ENCODE results near the gene USP40. TPM values are rescaled to one million over a fixed set of nuclear protein-coding genes. Genes with fewer than 3 reads are reported as not detected.

USP40 gene
- total RNA-seq, 1 experiment from 2014 or later = 22.1 TPM

GRCh38 chr2:233444501-233444900 is 122.1 kb downstream of the USP40 start:
- DNase-seq (ENCODE audit: low read depth) = no peak

DNA sequence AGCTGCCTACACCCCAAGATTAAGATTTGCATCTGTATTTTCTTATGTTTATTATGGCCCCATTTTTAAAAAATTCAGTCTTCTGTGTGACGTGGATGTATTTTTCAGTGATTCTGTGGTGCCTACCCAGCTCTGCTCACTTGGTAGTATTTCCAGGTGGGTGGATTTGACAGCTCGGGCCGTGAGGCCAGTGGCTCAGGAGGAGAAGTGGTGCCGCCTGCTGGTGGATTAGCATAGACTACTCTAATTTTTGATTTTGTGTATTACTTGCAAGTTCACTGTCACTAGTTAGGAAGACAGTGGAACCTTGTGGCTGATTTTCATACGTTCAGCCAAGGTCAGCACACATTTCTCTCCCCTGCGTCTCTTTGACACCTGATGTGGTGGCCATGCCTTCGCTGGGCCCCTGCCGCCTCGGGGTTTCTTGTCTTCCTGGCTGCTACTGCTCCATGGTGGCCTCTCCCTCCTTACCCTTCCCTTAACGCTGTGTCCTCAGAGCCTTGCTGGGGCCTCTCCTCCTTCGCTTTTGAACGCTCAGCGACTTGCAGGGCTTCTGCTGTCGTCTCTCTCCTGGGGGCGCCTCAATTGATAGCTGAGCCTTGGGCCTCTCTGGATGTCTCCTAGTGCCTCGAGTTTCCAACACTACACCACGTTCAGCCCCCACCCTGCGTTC is 122.9 kb downstream of the USP40 start:
- DNase-seq (ENCODE audit: low read depth) = peak; percentile 80

DNA sequence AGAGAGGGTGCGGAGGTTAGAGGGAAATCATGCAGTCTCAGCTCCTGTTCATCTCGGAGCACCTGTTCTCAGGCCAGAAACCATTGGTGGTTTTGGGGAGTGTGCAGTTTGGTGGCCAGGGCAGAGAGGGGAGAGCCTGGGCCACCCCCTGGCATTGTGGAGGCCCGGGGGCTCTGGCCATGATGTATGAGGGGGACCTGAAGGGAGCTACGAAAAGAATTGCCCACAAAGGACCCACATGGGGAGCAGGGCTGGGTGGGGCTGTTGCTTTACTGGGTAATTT is 124.6 kb downstream of the USP40 start:
- no peak for DNase-seq (ENCODE audit: low read depth)

- no peak for DNase-seq (ENCODE audit: low read depth)
Observed at GRCh38 chr2:233441161-233442027, 125.2 kb downstream of the USP40 start.

- DNase-seq (ENCODE audit: low read depth) = no peak
Observed at GRCh38 chr2:233440714-233441113, 125.9 kb downstream of the USP40 start.

GRCh38 chr2:233440314-233440713 is 126.3 kb downstream of the USP40 start:
- no peak for DNase-seq (ENCODE audit: low read depth)

GRCh38 chr2:233439191-233439590 is 127.4 kb downstream of the USP40 start:
- DNase-seq (ENCODE audit: low read depth) = no peak

GRCh38 chr2:233438573-233439147 is 127.9 kb downstream of the USP40 start:
- DNase-seq (ENCODE audit: low read depth) = no peak

GRCh38 chr2:233437439-233437955 is 129.1 kb downstream of the USP40 start:
- DNase-seq (ENCODE audit: low read depth) = no peak

DNA sequence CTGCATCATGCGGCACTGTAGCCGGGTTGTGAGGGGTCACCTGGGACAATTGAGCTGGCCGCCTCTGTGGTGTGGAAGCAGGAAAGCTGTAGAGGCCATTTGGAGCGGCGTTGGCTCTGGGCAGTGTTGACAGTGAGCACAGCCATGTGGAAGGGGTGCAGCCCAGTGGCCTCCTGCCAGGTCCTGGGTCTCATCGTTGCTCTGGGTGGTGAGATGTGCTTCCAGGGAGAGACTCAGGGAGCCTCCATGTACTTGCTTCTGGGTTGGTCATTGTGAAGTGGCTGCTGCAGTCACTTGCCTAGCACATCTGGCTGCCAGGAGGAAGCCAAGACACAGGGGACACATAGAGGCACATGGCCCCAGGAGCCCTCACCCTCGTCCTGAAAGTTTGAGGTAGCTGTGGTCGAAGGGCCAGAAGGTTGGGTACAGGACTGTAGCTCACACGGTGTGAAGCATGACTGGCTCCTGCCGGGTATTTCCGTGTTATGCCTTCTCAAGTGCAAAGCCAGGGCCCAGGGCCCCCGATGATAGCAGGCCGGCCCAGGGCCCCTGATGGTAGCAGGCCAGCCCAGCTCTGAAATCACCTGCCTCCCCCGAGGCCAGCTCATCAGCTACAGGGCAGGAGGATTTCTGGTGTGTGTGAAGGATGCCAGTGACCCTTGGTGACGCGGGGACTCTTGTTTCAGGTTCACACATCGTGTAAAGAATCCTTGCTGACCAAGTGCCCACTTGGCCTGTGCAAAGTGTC is 129.7 kb downstream of the USP40 start:
- DNase-seq (ENCODE audit: low read depth) = no peak

- DNase-seq (ENCODE audit: low read depth) = no peak
Observed at GRCh38 chr2:233436191-233436581, 130.4 kb downstream of the USP40 start.

- DNase-seq (ENCODE audit: low read depth) = no peak
Observed at GRCh38 chr2:233435436-233436190, 131.0 kb downstream of the USP40 start.

GRCh38 chr2:233434666-233435330 is 131.8 kb downstream of the USP40 start:
- DNase-seq (ENCODE audit: low read depth) = no peak

- DNase-seq (ENCODE audit: low read depth) = no peak
Observed at GRCh38 chr2:233433794-233434193, 132.8 kb downstream of the USP40 start.

DNA sequence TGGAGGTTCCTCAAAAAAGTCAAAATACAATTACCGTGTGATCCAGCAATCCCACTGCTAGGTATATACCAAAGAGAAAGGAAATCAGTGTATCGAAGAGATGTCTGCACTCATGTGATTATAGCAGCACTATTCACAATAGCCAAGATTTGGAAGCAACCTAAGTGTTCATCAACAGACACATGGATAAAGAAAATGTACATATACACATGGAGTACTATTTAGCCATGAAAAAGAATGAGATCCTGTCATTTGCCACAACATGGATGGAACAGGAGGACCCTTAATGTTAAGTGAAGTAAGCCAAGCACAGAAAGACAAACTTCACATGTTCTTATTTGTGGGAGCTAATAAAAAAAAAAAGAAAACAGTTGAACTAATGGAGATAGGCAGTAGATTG is 133.6 kb downstream of the USP40 start:
- no peak for DNase-seq (ENCODE audit: low read depth)

DNA sequence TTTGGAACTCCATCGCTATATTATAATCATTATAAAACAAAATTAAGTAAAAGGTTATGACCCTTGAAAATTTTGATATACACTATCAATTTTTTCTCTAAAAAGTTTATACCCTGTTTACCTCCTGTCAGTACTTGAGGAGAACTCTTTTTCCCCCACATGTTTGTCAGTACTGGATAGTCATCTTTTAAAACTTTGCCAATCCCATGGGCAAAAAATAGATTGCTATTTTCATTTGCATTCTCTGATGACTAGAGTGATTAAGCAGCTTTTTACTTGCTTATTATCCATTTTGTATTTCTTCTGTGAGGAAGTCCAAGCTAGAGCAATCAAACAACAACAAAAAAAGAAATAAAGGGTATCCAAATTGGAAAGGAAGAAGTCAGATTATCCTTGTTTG is 135.9 kb downstream of the USP40 start:
- no peak for DNase-seq (ENCODE audit: low read depth)

DNA sequence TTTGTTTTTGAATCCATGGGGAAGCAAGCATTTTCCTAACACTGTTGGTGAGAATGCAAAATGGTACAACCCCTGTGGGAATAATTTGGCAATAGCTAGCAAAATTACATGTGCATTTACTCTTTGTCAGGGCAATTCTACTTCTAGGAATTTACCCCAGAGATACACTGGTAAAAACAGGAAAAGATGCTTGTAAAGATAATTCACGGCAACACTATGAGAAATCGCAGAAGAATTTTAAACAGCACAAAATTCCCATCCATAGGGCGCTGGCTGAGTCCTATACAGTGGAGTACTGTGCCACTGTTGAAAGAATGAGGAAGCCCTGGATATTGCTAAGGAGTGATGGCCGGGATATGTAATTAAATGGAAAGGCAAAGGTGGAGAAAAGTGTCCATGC is 136.5 kb downstream of the USP40 start:
- peak; percentile 43 for DNase-seq (ENCODE audit: low read depth)

DNA sequence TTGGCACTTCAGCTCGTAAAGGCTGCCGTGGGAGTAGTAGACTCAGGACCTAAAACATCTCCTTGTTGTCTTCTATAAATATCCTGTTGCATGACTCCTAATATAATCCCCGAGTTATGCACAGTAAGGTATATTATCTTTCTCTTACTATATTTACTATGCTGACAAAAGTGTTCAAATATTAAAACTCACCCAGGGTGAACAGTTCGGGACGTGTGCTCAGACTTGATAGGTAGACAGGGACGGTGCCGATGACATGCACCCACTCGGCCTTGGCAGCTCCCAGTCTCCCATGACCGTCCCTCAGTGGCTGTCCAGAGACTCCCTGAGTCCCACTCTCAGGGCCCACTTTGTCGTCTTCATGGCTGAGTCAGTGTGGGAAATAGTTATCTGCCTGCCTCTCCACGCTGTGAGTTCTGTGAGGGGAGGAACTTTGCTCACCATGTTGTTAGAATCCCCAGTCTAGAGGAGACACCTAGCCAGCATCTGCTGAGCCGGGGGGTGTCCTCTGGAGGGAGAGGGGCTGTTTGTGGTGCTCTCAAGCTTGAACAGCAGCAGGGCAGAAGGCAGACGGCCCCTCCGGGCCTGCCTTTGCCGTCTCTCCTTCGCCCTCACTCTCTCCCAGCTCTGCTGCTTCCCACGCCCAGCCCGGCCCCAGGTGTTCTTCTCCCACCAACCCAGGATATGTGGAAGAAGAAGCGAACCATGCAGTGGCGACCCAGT is 137.2 kb downstream of the USP40 start:
- no peak for DNase-seq (ENCODE audit: low read depth)

- no peak for DNase-seq (ENCODE audit: low read depth)
Observed at GRCh38 chr2:233428438-233428837, 138.1 kb downstream of the USP40 start.

- no peak for DNase-seq (ENCODE audit: low read depth)
Observed at GRCh38 chr2:233428008-233428407, 138.6 kb downstream of the USP40 start.

Data from Daoy (cell line).